Heart right ventricle (tissue), 16 donors: ENCODE data around the gene PICALM. TPM values are rescaled to one million over a fixed set of nuclear protein-coding genes. Genes with fewer than 3 reads are reported as not detected.

ENCODE experiments used
- ATAC-seq, 8 donors: fragments of 200-7000 bp; cut with Tn5 transposase; one replicate each; pipeline ENCODE4 v1.9.1; 2020; ENCODE audit warnings: mild to moderate bottlenecking in 8 of 8, moderate library complexity in 8 of 8, moderate number of reproducible peaks in 1 of 8
- DNase-seq, 2 donors: peaks; one replicate each; pipeline ENCODE4 v3.0.0-alpha.2; 2020
- H3K27ac ChIP-seq, 10 donors: fragments of 200-600 bp; sonication (generic) in 2 of 10; one replicate each; pipeline versions ENCODE4 v1.5.0 to v1.8.0; 2020 to 2022; ENCODE audit warnings: mild to moderate bottlenecking in 3 of 10
- H3K27me3 ChIP-seq, 7 donors: fragments of 200-600 bp; one replicate each; pipeline ENCODE4 v1.8.0; 2021 to 2022; ENCODE audit warnings: mild to moderate bottlenecking in 2 of 7
- H3K36me3 ChIP-seq, 9 donors: fragments of 200-600 bp; sonication (generic) in 1 of 9; one replicate each; pipeline versions ENCODE4 v1.5.0 to v1.8.0; 2020 to 2022; ENCODE audit warnings: mild to moderate bottlenecking in 2 of 9
- H3K4me1 ChIP-seq, 9 donors: fragments of 200-600 bp; sonication (generic) in 1 of 9; one replicate each; pipeline versions ENCODE4 v1.5.0 to v1.8.0; 2020 to 2022; ENCODE audit warnings: mild to moderate bottlenecking in 4 of 9
- H3K4me3 ChIP-seq, 10 donors: fragments of 200-600 bp; sonication (generic) in 2 of 10; one replicate each; pipeline versions ENCODE4 v1.5.0 to v1.8.0; 2020 to 2022; ENCODE audit warnings: mild to moderate bottlenecking in 7 of 10, moderate library complexity in 2 of 10
- H3K9me3 ChIP-seq, 11 donors: fragments of 200-600 bp in 10 of 11; sonication (generic) in 2 of 11; one replicate each; pipeline versions ENCODE4 v1.5.0 to v1.8.0; 2013 to 2022; ENCODE audit warnings: mild to moderate bottlenecking in 2 of 11, control low read depth in 1 of 11, moderate library complexity in 1 of 11
- WGBS, 2 donors: extraction: QIAGEN DNeasy Blood & Tissue Kit; methylation state at CpG; one replicate each; pipeline ENCODE4 v1.1.7; 2013; ENCODE audit warnings: inconsistent platforms in 1 of 2; 5-methylcytosine and 5-hydroxymethylcytosine counted together
- intact Hi-C, 10 donors: fragments of 100-400 bp; cut with DNase I; formaldehyde crosslinking; loops; one replicate each; pipeline versions ENCODE4 v1.11.1 to v1.14.2; 2022
- polyA plus RNA-seq, 2 donors: library from polyadenylated mRNA; stranded (reverse); fragments of 200-250 nt; gene quantifications; one replicate each; pipeline ENCODE4 v1.2.3, GENCODE V29; 2013
- total RNA-seq, 10 donors: library from RNA; stranded (reverse); fragmentation: NEBNext Ultra II Directional in 3 of 10; extraction: Animal tissue kit (Norgen Biotek cat#: 25700) in 3 of 10; gene quantifications; one replicate each; pipeline versions ENCODE4 v1.2.1 to v1.2.4, GENCODE V29; 2021 to 2023
- TF ChIP-seq, protein P1 (sequence below), 9 donors: fragments of 200-600 bp; sonication (generic) in 2 of 9; IDR thresholded peaks; one replicate each; pipeline versions ENCODE4 v1.5.0 to v1.8.0; 2021 to 2022; ENCODE audit warnings: antibody characterized with exemption in 9 of 9, mild to moderate bottlenecking in 5 of 9, moderate library complexity in 1 of 9
- donor health status: Arrhythmogenic right ventricular cardiomyopathy.
- donor health status: ischemic (EF 13 %, LVEDD 7.1; RV severe dilation, severe dysfunction).
- donor health status: healthy with polysubstance abuse.
- donor health status: DM: no; HTN: yes; CAD: no.
- donor health status: DM: no; HTN: no; CAD: no.
- donor health status: ischemic (EF 25% LVEDD 6.9; RV normal size, moderate dysfunction).
- donor health status: ischemic (EF 25% LVEDD 5.7; RV mildly dilated, moderate dysfunction).
- donor health status: healthy.
- donor health status: DM: yes; HTN: yes; CAD: no.
- donor health status: Ischemic cardiomyopathy.
- donor health status: ischemic (EF 35%, LVEDD 5.7; RV mildly dilated, moderate dysfunction).
- donor health status: nonischemic (EF 11% LVEDD 7.7; RV severe dilation, severe dysfunction).
- donor health status: DM: yes; HTN: yes; CAD: no.
- donor health status: PGD.
- donor health status: ischemic (EF 29% LVEDD 5.4; RV normal size, mild dysfunction).
- donor health status: nonischemic (EF 23%, LVEDD 6.1; RV moderate dilation, normal function).

PICALM gene
- total and polyA plus RNA-seq, 12 donors, result 40.7 to 206 (median 161) TPM

DNA sequence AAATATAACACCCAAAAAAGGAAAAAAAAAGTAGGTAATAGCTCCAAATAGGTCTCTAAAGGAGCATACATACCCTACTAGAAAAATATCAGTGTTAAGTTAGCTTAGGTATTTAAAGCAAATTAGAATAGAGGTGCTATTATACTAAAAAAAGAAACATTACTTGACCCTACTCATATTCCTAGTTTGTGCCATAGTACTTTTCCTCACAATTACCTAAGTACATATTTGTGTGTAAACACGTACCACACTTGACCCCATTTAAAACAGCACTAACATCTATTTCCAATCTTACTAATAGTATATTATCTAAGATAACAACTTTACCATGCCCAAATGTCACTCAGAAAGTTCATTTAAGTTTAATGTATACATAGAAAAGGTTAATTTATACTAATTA is 57.7 kb downstream of the PICALM start:
- intact Hi-C loops, result no loop called here
- ATAC-seq (no peak), DNase-seq (no peak)
- WGBS, 2 donors, result 72 to 78% methylated on average over 1 of the region's 1 CpG
- no peaks in the 10 kb centered on the region for H3K27me3 ChIP-seq
- H3K36me3 ChIP-seq, result peaks cover 0 to 100% (median 32%) of the 10 kb centered on the region in 9 donors
- TF ChIP-seq, protein P1, sequence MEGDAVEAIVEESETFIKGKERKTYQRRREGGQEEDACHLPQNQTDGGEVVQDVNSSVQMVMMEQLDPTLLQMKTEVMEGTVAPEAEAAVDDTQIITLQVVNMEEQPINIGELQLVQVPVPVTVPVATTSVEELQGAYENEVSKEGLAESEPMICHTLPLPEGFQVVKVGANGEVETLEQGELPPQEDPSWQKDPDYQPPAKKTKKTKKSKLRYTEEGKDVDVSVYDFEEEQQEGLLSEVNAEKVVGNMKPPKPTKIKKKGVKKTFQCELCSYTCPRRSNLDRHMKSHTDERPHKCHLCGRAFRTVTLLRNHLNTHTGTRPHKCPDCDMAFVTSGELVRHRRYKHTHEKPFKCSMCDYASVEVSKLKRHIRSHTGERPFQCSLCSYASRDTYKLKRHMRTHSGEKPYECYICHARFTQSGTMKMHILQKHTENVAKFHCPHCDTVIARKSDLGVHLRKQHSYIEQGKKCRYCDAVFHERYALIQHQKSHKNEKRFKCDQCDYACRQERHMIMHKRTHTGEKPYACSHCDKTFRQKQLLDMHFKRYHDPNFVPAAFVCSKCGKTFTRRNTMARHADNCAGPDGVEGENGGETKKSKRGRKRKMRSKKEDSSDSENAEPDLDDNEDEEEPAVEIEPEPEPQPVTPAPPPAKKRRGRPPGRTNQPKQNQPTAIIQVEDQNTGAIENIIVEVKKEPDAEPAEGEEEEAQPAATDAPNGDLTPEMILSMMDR (IDR thresholded peaks at IDR 0.05), result no peak
- no peak overlapping the region for H3K27ac ChIP-seq
- H3K9me3 ChIP-seq, result no peaks in the 10 kb centered on the region
- H3K4me1 ChIP-seq, result peaks cover 0 to 30% (median 4%) of the 10 kb centered on the region in 9 donors
- H3K4me3 ChIP-seq, result no peak overlapping the region

DNA sequence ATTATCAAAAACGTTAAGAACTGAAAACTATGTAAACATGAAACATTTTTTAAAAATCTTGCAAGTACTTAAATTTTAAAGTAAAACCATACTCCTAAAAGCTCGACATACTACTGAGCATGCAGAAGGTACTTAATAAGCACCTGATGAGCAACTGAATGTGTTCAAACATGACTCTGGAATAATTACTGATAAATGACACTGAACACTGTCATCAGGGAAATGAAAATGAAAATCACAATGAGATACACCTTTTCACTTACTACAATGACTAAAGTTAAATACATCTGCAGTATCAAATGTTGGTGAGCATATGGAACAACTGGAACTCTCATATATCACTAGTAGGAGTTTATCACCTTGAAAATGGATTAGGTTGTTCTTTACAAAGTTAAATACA is 65.2 kb downstream of the PICALM start:
- no peak for ATAC-seq
- Histone ChIP-seq H3K9me3 (no peaks in the 10 kb centered on the region), H3K36me3 (peaks cover 0 to 100% (median 63%) of the 10 kb centered on the region in 9 donors), H3K27ac (no peak overlapping the region), H3K4me3 (no peak overlapping the region), H3K4me1 (peaks cover 0 to 7% (median 0%) of the 10 kb centered on the region in 9 donors), H3K27me3 (no peaks in the 10 kb centered on the region)
- 73 to 75% methylated on average over 2 of the region's 2 CpGs for WGBS, 2 donors
- intact Hi-C loops, result no loop called here
- no peak for DNase-seq
- TF ChIP-seq, protein P1 (IDR thresholded peaks at IDR 0.05), result no peak

DNA sequence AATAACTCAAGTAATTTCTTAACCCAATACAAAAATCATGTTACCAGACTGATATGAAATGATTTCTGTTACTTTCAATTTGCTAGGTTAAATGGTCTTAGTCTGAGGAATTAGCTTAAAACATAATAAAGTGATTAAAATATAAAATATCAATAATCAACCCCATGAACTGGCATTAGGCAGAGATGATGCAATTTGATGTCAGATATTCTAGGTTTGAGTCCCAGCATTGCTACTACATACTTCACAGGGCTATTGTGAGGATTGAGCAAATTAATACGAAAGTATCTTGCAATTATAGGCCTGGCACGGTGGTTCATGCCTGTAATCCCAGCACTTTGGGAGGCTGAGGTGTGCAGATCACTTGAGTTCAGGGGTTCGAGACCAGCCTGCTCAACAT is 66.5 kb downstream of the PICALM start:
- ATAC-seq, result no peak
- TF ChIP-seq, protein P1 (IDR thresholded peaks at IDR 0.05), result no peak
- H3K4me1 ChIP-seq, result peaks cover 0 to 1% (median 0%) of the 10 kb centered on the region in 9 donors
- H3K9me3 ChIP-seq, result no peaks in the 10 kb centered on the region
- H3K4me3 ChIP-seq, result no peak overlapping the region
- 90 to 96% methylated on average over 3 of the region's 3 CpGs for WGBS, 2 donors
- no peak overlapping the region for H3K27ac ChIP-seq
- intact Hi-C loops, result no loop called here
- no peaks in the 10 kb centered on the region for H3K27me3 ChIP-seq
- H3K36me3 ChIP-seq, result peaks cover 0 to 100% (median 74%) of the 10 kb centered on the region in 9 donors
- no peak for DNase-seq

DNA sequence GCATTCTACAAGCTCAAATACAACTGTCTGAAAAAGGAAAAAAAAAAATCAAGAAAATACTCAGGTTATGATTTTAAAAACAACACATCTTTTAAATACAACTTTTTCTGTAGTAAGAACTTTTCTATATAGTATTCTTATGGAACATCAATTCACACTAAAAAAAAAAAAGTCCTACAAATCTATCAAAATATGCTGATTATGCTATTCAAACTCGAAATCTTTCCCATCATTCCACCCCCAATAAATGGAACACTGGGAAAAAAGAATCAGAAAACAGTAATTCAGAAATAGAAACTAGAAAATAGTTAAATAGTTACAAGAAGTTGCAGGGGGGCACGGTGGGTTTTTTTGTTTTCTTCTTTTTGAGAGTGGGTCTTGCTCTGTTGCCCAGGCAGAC is 77.4 kb downstream of the PICALM start:
- H3K4me3 ChIP-seq, result no peak overlapping the region
- TF ChIP-seq, protein P1 (IDR thresholded peaks at IDR 0.05), result no peak
- no peaks in the 10 kb centered on the region for H3K9me3 ChIP-seq
- H3K27me3 ChIP-seq, result no peaks in the 10 kb centered on the region
- intact Hi-C loops, result no loop called here
- DNase-seq (no peak), ATAC-seq (no peak)
- peaks cover 0 to 28% (median 15%) of the 10 kb centered on the region in 9 donors for H3K4me1 ChIP-seq
- peaks cover 0 to 100% (median 26%) of the 10 kb centered on the region in 9 donors for H3K36me3 ChIP-seq
- H3K27ac ChIP-seq, result no peak overlapping the region
- WGBS, 2 donors, result 95 to 97% methylated on average over 2 of the region's 2 CpGs
